Activated CD8-positive, alpha-beta T cell treated with anti-CD3 and anti-CD28 coated beads for 36 hours (primary cell): ENCODE measurements around the gene PARP12. TPM values are rescaled to one million over a fixed set of nuclear protein-coding genes. Genes with fewer than 3 reads are reported as not detected.

ENCODE experiments used
- ATAC-seq: fragments of 200-7000 bp; cut with Tn5 transposase; one replicate; pipeline ENCODE4 v1.10.0; 2021; ENCODE audit warnings: mild to moderate bottlenecking, moderate library complexity
- CTCF ChIA-PET: fragments of 350-600 bp; sonication (Branson Sonifier 250); formaldehyde crosslinking; loops from one replicate; lab custom pipeline; 2021; ENCODE audit warnings: antibody characterized with exemption; lab: Charles Lee
- POLR2A ChIA-PET: fragments of 350-600 bp; sonication (Branson Sonifier 250); formaldehyde crosslinking; loops from one replicate; lab custom pipeline; 2021; ENCODE audit warnings: antibody characterized with exemption; lab: Charles Lee
- DNase-seq: peaks from one replicate; pipeline ENCODE4 v3.0.0-alpha.2; 2020
- H3K27ac Mint-ChIP-seq: one replicate; pipeline ENCODE4 v1.8.0; 2021; ENCODE audit warnings: mild to moderate bottlenecking, mixed read lengths
- H3K27me3 Mint-ChIP-seq: one replicate; pipeline ENCODE4 v1.8.0; 2021; ENCODE audit warnings: mixed read lengths
- H3K36me3 Mint-ChIP-seq: one replicate; pipeline ENCODE4 v1.8.0; 2021; ENCODE audit warnings: low read depth, mixed read lengths
- H3K4me1 Mint-ChIP-seq: one replicate; pipeline ENCODE4 v1.8.0; 2021; ENCODE audit warnings: low read depth, mixed read lengths
- H3K4me3 Mint-ChIP-seq: one replicate; pipeline ENCODE4 v1.8.0; 2021; ENCODE audit warnings: mild to moderate bottlenecking, moderate library complexity, mixed read lengths
- H3K9me3 Mint-ChIP-seq: one replicate; pipeline ENCODE4 v1.8.0; 2021; ENCODE audit warnings: mixed read lengths
- intact Hi-C: fragments of 100-400 bp; cut with micrococcal nuclease; formaldehyde crosslinking; loops from one replicate; pipeline ENCODE4 v1.10.0; 2022
- total RNA-seq, 2 experiments: library from RNA; stranded (reverse); gene quantifications; one replicate each; pipeline ENCODE4 v1.2.3, GENCODE V29; 2021
- TF ChIP-seq, protein P1 (sequence below): fragments of 200-600 bp; IDR thresholded peaks from one replicate; pipeline ENCODE4 v1.8.0; 2022; ENCODE audit warnings: antibody characterized with exemption, mild to moderate bottlenecking

Gene PARP12
- total RNA-seq, 2 experiments from 2014 or later, result 29.5 to 29.9 TPM

DNA sequence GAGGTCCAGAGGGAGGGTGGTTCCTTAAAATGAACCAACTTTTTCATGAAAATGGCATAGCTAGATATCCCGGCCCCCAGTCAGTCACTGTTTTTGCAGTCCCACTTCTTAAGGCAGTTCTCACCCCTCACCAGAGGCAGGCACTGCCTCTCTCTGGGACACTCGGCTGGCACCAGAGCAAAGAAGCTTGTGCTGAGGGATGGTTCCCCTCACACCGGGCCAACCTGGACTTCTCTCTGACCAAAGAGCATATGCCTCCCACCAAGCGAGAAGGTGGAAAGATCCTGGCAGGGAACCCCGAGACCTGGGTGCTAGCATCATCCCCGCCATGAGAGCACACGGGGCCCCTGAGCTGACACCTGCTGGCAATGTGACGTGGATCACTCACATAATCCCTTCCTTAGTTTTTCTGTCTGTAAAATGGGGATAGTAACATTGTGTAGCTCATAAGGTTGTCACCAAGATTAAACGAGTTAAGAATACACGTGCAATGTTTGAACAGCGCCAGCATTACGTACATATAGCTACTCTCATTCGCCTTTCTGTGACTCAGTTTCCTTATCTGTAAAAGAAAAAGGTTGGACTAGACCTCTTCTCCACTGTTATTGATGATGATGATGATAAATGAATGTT, 88.5 kb downstream of the PARP12 start:
- intact Hi-C loops, result no loop called here
- DNase-seq (no peak), ATAC-seq (no peak)
- Mint-ChIP-seq H3K27ac (no peak overlapping the region), H3K4me1 (peaks cover 2% of the 10 kb centered on the region), H3K4me3 (no peak overlapping the region), H3K36me3 (no peaks in the 10 kb centered on the region), H3K27me3 (no peaks in the 10 kb centered on the region), H3K9me3 (no peaks in the 10 kb centered on the region)
- POLR2A ChIA-PET, result interaction anchor here (0.6 kb wide), 1 partner anchor 1515 kb away, joined by 4 read pairs; no protein-coding TSS in a partner anchor
- CTCF ChIA-PET, result interaction anchor here (1.2 kb wide), 1 partner anchor 8 kb away, joined by 3 read pairs; no protein-coding TSS in a partner anchor
- TF ChIP-seq, protein P1, sequence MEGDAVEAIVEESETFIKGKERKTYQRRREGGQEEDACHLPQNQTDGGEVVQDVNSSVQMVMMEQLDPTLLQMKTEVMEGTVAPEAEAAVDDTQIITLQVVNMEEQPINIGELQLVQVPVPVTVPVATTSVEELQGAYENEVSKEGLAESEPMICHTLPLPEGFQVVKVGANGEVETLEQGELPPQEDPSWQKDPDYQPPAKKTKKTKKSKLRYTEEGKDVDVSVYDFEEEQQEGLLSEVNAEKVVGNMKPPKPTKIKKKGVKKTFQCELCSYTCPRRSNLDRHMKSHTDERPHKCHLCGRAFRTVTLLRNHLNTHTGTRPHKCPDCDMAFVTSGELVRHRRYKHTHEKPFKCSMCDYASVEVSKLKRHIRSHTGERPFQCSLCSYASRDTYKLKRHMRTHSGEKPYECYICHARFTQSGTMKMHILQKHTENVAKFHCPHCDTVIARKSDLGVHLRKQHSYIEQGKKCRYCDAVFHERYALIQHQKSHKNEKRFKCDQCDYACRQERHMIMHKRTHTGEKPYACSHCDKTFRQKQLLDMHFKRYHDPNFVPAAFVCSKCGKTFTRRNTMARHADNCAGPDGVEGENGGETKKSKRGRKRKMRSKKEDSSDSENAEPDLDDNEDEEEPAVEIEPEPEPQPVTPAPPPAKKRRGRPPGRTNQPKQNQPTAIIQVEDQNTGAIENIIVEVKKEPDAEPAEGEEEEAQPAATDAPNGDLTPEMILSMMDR, result no peak

Other genes starting within 250 kb of the PARP12 start
- 1 to 10 TPM; 1.5 to 2.1 TPM for gene TBXAS1, start 233.7 kb downstream of the PARP12 start, total RNA-seq
- 10 to 100 TPM; 21.1 to 22.9 TPM for gene KDM7A, start 114.0 kb upstream of the PARP12 start, total RNA-seq